ENCODE measurements around the gene CACNG7.
A peak's percentile ranks its signal among the peaks of the same experiment; 100 is the strongest.
"Not testable (repeated sequence)": the region's sequence is repeated elsewhere in the genome, so short reads cannot be mapped to it uniquely, and the experiment has no call there.

Gene CACNG7

DNA sequence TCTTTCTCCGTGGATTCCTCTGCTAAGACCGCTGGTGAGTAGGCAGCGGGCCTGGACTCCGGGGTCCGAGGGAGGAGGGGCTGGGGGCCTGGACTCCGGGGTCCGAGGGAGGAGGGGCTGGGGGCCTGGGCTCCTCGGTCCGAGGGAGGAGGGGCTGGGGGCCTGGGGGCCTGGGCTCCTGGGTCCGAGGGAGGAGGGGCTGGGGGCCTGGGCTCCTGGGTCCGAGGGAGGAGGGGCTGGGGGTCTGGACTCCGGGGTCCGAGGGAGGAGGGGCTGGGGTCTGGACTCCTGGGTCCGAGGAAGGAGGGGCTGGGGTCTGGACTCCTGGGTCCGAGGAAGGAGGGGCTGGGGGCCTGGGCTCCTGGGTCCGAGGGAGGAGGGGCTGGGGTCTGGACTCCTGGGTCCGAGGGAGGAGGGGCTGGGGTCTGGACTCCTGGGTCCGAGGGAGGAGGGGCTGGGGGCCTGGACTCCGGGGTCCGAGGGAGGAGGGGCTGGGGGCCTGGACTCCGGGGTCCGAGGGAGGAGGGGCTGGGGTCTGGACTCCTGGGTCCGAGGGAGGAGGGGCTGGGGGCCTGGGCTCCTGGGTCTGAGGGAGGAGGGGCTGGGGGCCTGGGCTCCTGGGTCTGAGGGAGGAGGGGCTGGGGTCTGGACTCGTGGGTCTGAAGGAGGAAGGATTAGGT is 39.1 kb upstream of the CACNG7 start:
- not testable (repeated sequence) for H3K9me3 ChIP-seq (ENCODE audit: control insufficient read depth, insufficient read depth, low read length); H3K4me1 ChIP-seq (ENCODE audit: control insufficient read depth, insufficient read depth, low read length); H3K27me3 ChIP-seq (ENCODE audit: control insufficient read depth, insufficient read depth, low read length)
- H3K9ac ChIP-seq (ENCODE audit: low read depth, low read length): peak overlapping the region; percentile 65
- H3K36me3 ChIP-seq (ENCODE audit: control insufficient read depth, insufficient read depth, low read length): peaks cover 26% of the 10 kb centered on the region
- peak overlapping the region; percentile 97 for H3K27ac ChIP-seq (ENCODE audit: low read depth, low read length)
- H3K4me3 ChIP-seq (ENCODE audit: low read depth, low read length): peak overlapping the region; percentile 70

DNA sequence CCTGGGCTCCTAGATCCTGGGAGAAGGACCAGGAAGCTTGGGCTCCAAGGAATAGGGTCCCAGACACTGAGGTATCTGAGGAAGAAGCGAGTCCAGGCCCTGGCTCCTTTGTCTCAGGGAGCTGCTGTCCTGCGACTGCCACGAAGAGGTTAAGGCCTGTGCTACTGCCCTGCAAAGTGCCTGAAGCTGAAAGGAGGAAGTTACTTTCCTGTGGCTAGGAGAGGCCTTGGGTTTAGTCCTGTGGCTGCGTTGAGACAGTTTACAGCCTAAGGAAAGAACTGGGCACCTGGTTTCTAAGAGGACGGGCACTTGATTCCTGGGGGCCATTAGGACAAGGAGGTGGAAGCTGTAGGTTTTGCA is 38.6 kb upstream of the CACNG7 start:
- Histone ChIP-seq H3K4me1 (ENCODE audit: control insufficient read depth, insufficient read depth, low read length) (peaks cover 5% of the 10 kb centered on the region), H3K4me3 (ENCODE audit: low read depth, low read length) (no peak overlapping the region; the same call in 1 of the 2 replicates), H3K27ac (ENCODE audit: low read depth, low read length) (peak overlapping the region; percentile 35), H3K36me3 (ENCODE audit: control insufficient read depth, insufficient read depth, low read length) (peaks cover 31% of the 10 kb centered on the region), H3K9me3 (ENCODE audit: control insufficient read depth, insufficient read depth, low read length) (no peaks in the 10 kb centered on the region), H3K27me3 (ENCODE audit: control insufficient read depth, insufficient read depth, low read length) (no peaks in the 10 kb centered on the region), H3K9ac (ENCODE audit: low read depth, low read length) (no peak overlapping the region)

- Histone ChIP-seq H3K4me1 (ENCODE audit: control insufficient read depth, insufficient read depth, low read length) (no peaks in the 10 kb centered on the region), H3K27ac (ENCODE audit: low read depth, low read length) (no peak overlapping the region), H3K9me3 (ENCODE audit: control insufficient read depth, insufficient read depth, low read length) (no peaks in the 10 kb centered on the region), H3K4me3 (ENCODE audit: low read depth, low read length) (no peak overlapping the region), H3K9ac (ENCODE audit: low read depth, low read length) (no peak overlapping the region), H3K36me3 (ENCODE audit: control insufficient read depth, insufficient read depth, low read length) (peaks cover 37% of the 10 kb centered on the region), H3K27me3 (ENCODE audit: control insufficient read depth, insufficient read depth, low read length) (no peaks in the 10 kb centered on the region)
Observed at GRCh38 chr19:53871454-53871853, 37.6 kb upstream of the CACNG7 start.

GRCh38 chr19:53872762-53873161 is 36.3 kb upstream of the CACNG7 start:
- Histone ChIP-seq H3K4me3 (ENCODE audit: low read depth, low read length) (no peak overlapping the region), H3K4me1 (ENCODE audit: control insufficient read depth, insufficient read depth, low read length) (no peaks in the 10 kb centered on the region), H3K27ac (ENCODE audit: low read depth, low read length) (no peak overlapping the region), H3K36me3 (ENCODE audit: control insufficient read depth, insufficient read depth, low read length) (peaks cover 37% of the 10 kb centered on the region), H3K27me3 (ENCODE audit: control insufficient read depth, insufficient read depth, low read length) (no peaks in the 10 kb centered on the region), H3K9ac (ENCODE audit: low read depth, low read length) (no peak overlapping the region), H3K9me3 (ENCODE audit: control insufficient read depth, insufficient read depth, low read length) (no peaks in the 10 kb centered on the region)

DNA sequence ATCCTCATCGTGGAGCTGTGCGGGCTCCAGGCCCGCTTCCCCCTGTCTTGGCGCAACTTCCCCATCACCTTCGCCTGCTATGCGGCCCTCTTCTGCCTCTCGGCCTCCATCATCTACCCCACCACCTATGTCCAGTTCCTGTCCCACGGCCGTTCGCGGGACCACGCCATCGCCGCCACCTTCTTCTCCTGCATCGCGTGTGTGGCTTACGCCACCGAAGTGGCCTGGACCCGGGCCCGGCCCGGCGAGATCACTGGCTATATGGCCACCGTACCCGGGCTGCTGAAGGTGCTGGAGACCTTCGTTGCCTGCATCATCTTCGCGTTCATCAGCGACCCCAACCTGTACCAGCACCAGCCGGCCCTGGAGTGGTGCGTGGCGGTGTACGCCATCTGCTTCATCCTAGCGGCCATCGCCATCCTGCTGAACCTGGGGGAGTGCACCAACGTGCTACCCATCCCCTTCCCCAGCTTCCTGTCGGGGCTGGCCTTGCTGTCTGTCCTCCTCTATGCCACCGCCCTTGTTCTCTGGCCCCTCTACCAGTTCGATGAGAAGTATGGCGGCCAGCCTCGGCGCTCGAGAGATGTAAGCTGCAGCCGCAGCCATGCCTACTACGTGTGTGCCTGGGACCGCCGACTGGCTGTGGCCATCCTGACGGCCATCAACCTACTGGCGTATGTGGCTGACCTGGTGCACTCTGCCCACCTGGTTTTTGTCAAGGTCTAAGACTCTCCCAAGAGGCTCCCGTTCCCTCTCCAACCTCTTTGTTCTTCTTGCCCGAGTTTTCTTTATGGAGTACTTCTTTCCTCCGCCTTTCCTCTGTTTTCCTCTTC is 35.1 kb upstream of the CACNG7 start:
- Histone ChIP-seq H3K9me3 (ENCODE audit: control insufficient read depth, insufficient read depth, low read length) (no peaks in the 10 kb centered on the region), H3K4me1 (ENCODE audit: control insufficient read depth, insufficient read depth, low read length) (no peaks in the 10 kb centered on the region), H3K36me3 (ENCODE audit: control insufficient read depth, insufficient read depth, low read length) (peaks cover 37% of the 10 kb centered on the region), H3K9ac (ENCODE audit: low read depth, low read length) (no peak overlapping the region), H3K27me3 (ENCODE audit: control insufficient read depth, insufficient read depth, low read length) (no peaks in the 10 kb centered on the region), H3K27ac (ENCODE audit: low read depth, low read length) (no peak overlapping the region), H3K4me3 (ENCODE audit: low read depth, low read length) (no peak overlapping the region)

GRCh38 chr19:53874606-53874990 is 34.5 kb upstream of the CACNG7 start:
- Histone ChIP-seq H3K27ac (ENCODE audit: low read depth, low read length) (no peak overlapping the region), H3K4me3 (ENCODE audit: low read depth, low read length) (no peak overlapping the region), H3K27me3 (ENCODE audit: control insufficient read depth, insufficient read depth, low read length) (peaks cover under 1% of the 10 kb centered on the region; the same call in 1 of the 2 replicates), H3K36me3 (ENCODE audit: control insufficient read depth, insufficient read depth, low read length) (peaks cover 37% of the 10 kb centered on the region), H3K9ac (ENCODE audit: low read depth, low read length) (no peak overlapping the region), H3K9me3 (ENCODE audit: control insufficient read depth, insufficient read depth, low read length) (no peaks in the 10 kb centered on the region), H3K4me1 (ENCODE audit: control insufficient read depth, insufficient read depth, low read length) (no peaks in the 10 kb centered on the region)

GRCh38 chr19:53875602-53876325 is 33.3 kb upstream of the CACNG7 start:
- Histone ChIP-seq H3K4me3 (ENCODE audit: low read depth, low read length) (no peak overlapping the region), H3K27ac (ENCODE audit: low read depth, low read length) (no peak overlapping the region), H3K4me1 (ENCODE audit: control insufficient read depth, insufficient read depth, low read length) (peaks cover 7% of the 10 kb centered on the region), H3K27me3 (ENCODE audit: control insufficient read depth, insufficient read depth, low read length) (peaks cover 12% of the 10 kb centered on the region), H3K36me3 (ENCODE audit: control insufficient read depth, insufficient read depth, low read length) (peaks cover 37% of the 10 kb centered on the region), H3K9ac (ENCODE audit: low read depth, low read length) (no peak overlapping the region), H3K9me3 (ENCODE audit: control insufficient read depth, insufficient read depth, low read length) (no peaks in the 10 kb centered on the region)

DNA sequence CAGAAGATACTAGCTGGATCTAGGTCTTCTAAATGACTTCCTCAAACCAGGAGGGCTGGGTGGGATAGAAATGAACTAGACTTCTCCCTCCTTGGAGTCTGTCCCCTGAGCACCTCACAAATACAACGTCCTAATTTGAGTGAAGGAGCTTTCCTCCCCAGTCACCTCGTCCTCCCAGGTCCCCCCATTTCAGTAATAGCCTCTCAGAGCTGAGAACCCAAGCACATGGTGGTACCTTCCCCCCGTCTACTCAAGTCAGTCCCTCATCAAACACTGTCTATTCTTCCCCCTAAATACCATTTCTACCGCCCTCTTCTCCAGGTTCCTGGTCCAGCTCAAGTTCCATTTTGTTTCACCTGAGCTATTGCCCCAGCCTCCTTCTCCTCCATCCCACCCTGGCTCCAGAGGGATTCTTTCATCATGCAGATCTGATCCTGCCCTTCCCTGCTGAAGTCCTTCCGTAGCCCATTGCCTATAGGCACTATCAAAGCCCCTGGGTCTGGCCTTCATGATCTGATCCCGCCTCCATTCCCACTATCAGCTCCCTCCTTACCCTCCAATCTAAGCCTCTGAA is 32.3 kb upstream of the CACNG7 start:
- no peak overlapping the region for H3K9ac ChIP-seq (ENCODE audit: low read depth, low read length)

GRCh38 chr19:53877361-53877766 is 31.7 kb upstream of the CACNG7 start:
- Histone ChIP-seq H3K9me3 (ENCODE audit: control insufficient read depth, insufficient read depth, low read length) (no peaks in the 10 kb centered on the region), H3K27ac (ENCODE audit: low read depth, low read length) (no peak overlapping the region)

More for the DNA sequence above, 32.3 kb upstream of the CACNG7 start:
- H3K4me3 ChIP-seq (ENCODE audit: low read depth, low read length): no peak overlapping the region
- H3K36me3 ChIP-seq (ENCODE audit: control insufficient read depth, insufficient read depth, low read length): peaks cover 33% of the 10 kb centered on the region
- peaks cover 16% of the 10 kb centered on the region for H3K27me3 ChIP-seq (ENCODE audit: control insufficient read depth, insufficient read depth, low read length)
- H3K4me1 ChIP-seq (ENCODE audit: control insufficient read depth, insufficient read depth, low read length): peaks cover 17% of the 10 kb centered on the region
- no peaks in the 10 kb centered on the region for H3K9me3 ChIP-seq (ENCODE audit: control insufficient read depth, insufficient read depth, low read length)
- H3K27ac ChIP-seq (ENCODE audit: low read depth, low read length): no peak overlapping the region

GRCh38 chr19:53878776-53879139 is 30.3 kb upstream of the CACNG7 start:
- Histone ChIP-seq H3K27me3 (ENCODE audit: control insufficient read depth, insufficient read depth, low read length) (peaks cover 29% of the 10 kb centered on the region), H3K9me3 (ENCODE audit: control insufficient read depth, insufficient read depth, low read length) (no peaks in the 10 kb centered on the region), H3K4me3 (ENCODE audit: low read depth, low read length) (peak overlapping the region; percentile 73), H3K36me3 (ENCODE audit: control insufficient read depth, insufficient read depth, low read length) (peaks cover 22% of the 10 kb centered on the region), H3K9ac (ENCODE audit: low read depth, low read length) (no peak overlapping the region), H3K27ac (ENCODE audit: low read depth, low read length) (peak overlapping the region; percentile 59), H3K4me1 (ENCODE audit: control insufficient read depth, insufficient read depth, low read length) (peaks cover 19% of the 10 kb centered on the region)

More at GRCh38 chr19:53877361-53877766, 31.7 kb upstream of the CACNG7 start:
- Histone ChIP-seq H3K4me1 (ENCODE audit: control insufficient read depth, insufficient read depth, low read length) (peaks cover 17% of the 10 kb centered on the region), H3K27me3 (ENCODE audit: control insufficient read depth, insufficient read depth, low read length) (peaks cover 17% of the 10 kb centered on the region), H3K4me3 (ENCODE audit: low read depth, low read length) (no peak overlapping the region), H3K36me3 (ENCODE audit: control insufficient read depth, insufficient read depth, low read length) (peaks cover 33% of the 10 kb centered on the region), H3K9ac (ENCODE audit: low read depth, low read length) (no peak overlapping the region)
